Upper lobe of left lung (tissue), 6 donors: ENCODE data around the gene CCDC85B. TPM values are rescaled to one million over a fixed set of nuclear protein-coding genes. Genes with fewer than 3 reads are reported as not detected.

Experiments
- ATAC-seq, 2 donors: fragments of 200-7000 bp; cut with Tn5 transposase; one replicate each; pipeline ENCODE4 v1.9.1; 2022; ENCODE audit warnings: mild to moderate bottlenecking in 2 of 2, moderate library complexity in 2 of 2; ENCODE audit not compliant: low FRiP score in 2 of 2
- DNase-seq, 2 donors: peaks; one replicate each; pipeline ENCODE4 v3.0.0-alpha.2; 2019 to 2020
- H3K27ac ChIP-seq, 4 donors: fragments of 200-600 bp; sonication (generic); one replicate each; pipeline ENCODE4 v1.5.1; 2016 to 2019
- H3K27me3 ChIP-seq, 4 donors: fragments of 200-600 bp; sonication (generic); one replicate each; pipeline ENCODE4 v1.5.1; 2017 to 2019
- H3K36me3 ChIP-seq, 4 donors: fragments of 200-600 bp; sonication (generic); one replicate each; pipeline ENCODE4 v1.5.1; 2016 to 2019
- H3K4me1 ChIP-seq, 4 donors: fragments of 200-600 bp; sonication (generic); one replicate each; pipeline ENCODE4 v1.5.1; 2018 to 2019
- H3K4me3 ChIP-seq, 4 donors: fragments of 200-600 bp; sonication (generic); one replicate each; pipeline ENCODE4 v1.5.1; 2017 to 2019; ENCODE audit warnings: mild to moderate bottlenecking in 2 of 4, moderate library complexity in 1 of 4
- H3K9me3 ChIP-seq, 4 donors: fragments of 200-600 bp; sonication (generic); one replicate each; pipeline ENCODE4 v1.5.1; 2018 to 2019
- CTCF ChIP-seq, 6 experiments: fragments of 450-650 bp in 4 of 6; fragments of 200-600 bp in 2 of 6; sonication (generic) in 2 of 6; IDR thresholded peaks; one replicate each; pipeline ENCODE4 v1.5.1; 2016 to 2019; ENCODE audit warnings: antibody characterized with exemption in 6 of 6
- EP300 ChIP-seq, 4 donors: sonication (generic); formaldehyde crosslinking; IDR thresholded peaks; one replicate each; pipeline ENCODE4 v1.5.1; 2017; ENCODE audit warnings: antibody characterized with exemption in 4 of 4, control low read depth in 2 of 4
- POLR2A ChIP-seq, 4 donors: fragments of 450-650 bp; IDR thresholded peaks; one replicate each; pipeline ENCODE4 v1.5.1; 2016 to 2017; ENCODE audit warnings: antibody characterized with exemption in 4 of 4, mild to moderate bottlenecking in 2 of 4
- POLR2AphosphoS5 ChIP-seq, 2 donors: sonication (generic); formaldehyde crosslinking; IDR thresholded peaks; one replicate each; pipeline ENCODE4 v1.5.1; 2017; ENCODE audit warnings: antibody characterized with exemption in 2 of 2
- whole genome bisulfite sequencing, 2 donors: methylation state at CpG; one replicate each; pipeline ENCODE4 v1.1.5; 2017 to 2018; 5-methylcytosine and 5-hydroxymethylcytosine counted together
- total RNA-seq, 6 donors: library from RNA; depleted of rRNA in 4 of 6; stranded (reverse); fragments of >200 nt in 4 of 6; gene quantifications; one replicate each; pipeline versions ENCODE4 v1.1.0 to v1.2.1, GENCODE V29; 2016 to 2021
- donor health status: DM: no; HTN: no; CAD: no; lungs with moderate emphysema.
- donor health status: DM: no; HTN: yes; CAD: no; lungs with severe emphysema.

Gene CCDC85B
- total RNA-seq, 6 donors from 2014 or later = 19.9 to 69.7 (median 37.2) TPM

GRCh38 chr11:65862191-65862735 is 28.2 kb upstream of the CCDC85B start:
- TF ChIP-seq POLR2AphosphoS5 (IDR thresholded peaks at IDR 0.05) = no peak
- no peak for TF ChIP-seq EP300 (IDR thresholded peaks at IDR 0.05)
- no peak for TF ChIP-seq CTCF (IDR thresholded peaks at IDR 0.05)
- no peak for TF ChIP-seq POLR2A (IDR thresholded peaks at IDR 0.05)
- H3K9me3 ChIP-seq = no peaks in the 10 kb centered on the region
- DNase-seq (peak in 1 of 2 donors; percentile 19), ATAC-seq (no peak)
- H3K27me3 ChIP-seq = no peaks in the 10 kb centered on the region
- H3K4me1 ChIP-seq = peaks cover 11 to 43% (median 28%) of the 10 kb centered on the region in 4 donors
- WGBS, 2 donors = 97% methylated on average over 3 to 5 of the region's 5 CpGs
- H3K27ac ChIP-seq = peak overlapping the region in 1 of 4 donors; percentile 94
- no peak overlapping the region for H3K4me3 ChIP-seq
- peaks cover 16 to 55% (median 51%) of the 10 kb centered on the region in 4 donors for H3K36me3 ChIP-seq

DNA sequence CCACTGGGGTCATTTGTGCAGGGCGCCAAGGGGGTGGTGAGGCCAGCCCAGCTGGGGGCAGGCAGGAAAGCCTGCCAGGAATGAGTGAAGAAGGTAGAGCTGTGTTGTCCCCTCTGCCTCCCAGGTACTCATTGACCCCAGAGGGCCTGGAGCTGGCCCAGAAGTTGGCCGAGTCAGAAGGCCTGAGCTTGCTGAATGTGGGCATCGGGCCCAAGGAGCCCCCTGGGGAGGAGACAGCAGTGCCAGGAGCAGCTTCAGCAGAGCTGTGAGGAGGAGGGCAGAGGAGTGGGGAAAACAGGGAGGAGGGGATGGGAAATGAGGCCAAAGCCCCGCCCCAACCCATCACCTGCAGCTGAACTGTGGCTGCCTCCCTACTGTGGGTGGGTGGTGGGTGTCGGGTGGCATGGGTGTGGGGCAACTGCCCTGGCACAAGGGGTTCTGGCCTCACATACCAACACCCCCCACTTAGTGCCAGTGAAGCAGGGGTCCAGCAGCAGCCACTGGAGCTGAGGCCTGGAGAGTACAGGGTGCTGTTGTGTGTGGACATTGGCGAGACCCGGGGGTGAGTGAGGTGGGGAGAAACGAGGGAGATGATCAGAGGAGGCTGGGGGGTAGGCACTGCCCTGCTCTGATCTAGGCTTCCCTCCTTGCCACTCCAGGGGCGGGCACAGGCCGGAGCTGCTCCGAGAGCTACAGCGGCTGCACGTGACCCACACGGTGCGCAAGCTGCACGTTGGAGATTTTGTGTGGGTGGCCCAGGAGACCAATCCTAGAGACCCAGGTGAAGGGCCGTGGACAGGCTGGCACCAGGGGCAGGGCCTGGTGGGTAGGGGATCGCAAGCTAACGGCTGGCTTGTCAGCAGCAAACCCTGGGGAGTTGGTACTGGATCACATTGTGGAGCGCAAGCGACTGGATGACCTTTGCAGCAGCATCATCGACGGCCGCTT is 27.3 kb upstream of the CCDC85B start:
- H3K36me3 ChIP-seq = peaks cover 16 to 64% (median 53%) of the 10 kb centered on the region in 4 donors

DNA sequence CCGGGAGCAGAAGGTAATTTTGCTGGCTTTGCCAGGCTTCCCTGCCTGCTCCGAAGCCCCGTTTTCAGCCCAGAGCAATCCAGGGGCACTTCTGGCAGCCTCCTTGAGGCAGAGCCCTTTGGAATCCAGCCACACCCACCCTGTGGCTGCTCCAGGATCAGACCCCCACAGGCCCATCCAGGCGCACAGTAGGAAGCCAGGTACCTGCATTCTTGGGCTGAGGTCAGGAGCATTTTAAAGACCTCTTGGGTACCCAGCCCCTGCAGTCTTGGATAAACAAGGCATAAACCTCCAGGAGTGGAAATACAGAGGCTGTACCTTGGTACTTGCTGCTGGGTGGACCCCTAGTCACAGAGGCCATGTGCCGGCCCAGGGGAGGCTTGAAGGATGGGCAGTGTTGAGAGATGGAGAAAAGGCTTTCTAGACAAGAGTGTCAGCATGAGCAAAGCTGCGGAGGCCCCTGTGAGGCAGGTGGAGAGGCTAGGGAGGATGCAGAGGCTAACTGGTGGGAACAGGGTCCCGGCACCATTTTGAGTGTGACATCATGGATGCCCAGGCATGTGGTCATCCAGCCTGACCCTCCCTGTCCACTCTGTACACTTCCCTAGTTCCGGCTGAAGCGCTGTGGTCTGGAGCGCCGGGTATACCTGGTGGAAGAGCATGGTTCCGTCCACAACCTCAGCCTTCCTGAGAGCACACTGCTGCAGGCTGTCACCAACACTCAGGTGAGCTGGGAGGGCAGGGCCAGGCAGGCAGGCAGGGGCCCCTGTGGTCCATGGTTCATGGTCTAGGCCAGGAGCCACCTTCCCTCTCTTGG is 26.4 kb upstream of the CCDC85B start:
- H3K27me3 ChIP-seq = no peaks in the 10 kb centered on the region
- H3K4me1 ChIP-seq = peaks cover 11 to 36% (median 22%) of the 10 kb centered on the region in 4 donors
- TF ChIP-seq EP300 (IDR thresholded peaks at IDR 0.05) (no peak), POLR2A (IDR thresholded peaks at IDR 0.05) (no peak), CTCF (IDR thresholded peaks at IDR 0.05) (no peak), POLR2AphosphoS5 (IDR thresholded peaks at IDR 0.05) (no peak)
- WGBS, 2 donors = 79 to 93% methylated on average over 8 to 12 of the region's 12 CpGs
- H3K36me3 ChIP-seq = peaks cover 16 to 73% (median 53%) of the 10 kb centered on the region in 4 donors
- no peaks in the 10 kb centered on the region for H3K9me3 ChIP-seq
- no peak overlapping the region for H3K27ac ChIP-seq
- no peak for ATAC-seq
- no peak overlapping the region for H3K4me3 ChIP-seq
- DNase-seq = peak in 1 of 2 donors; percentile 18

More for the DNA sequence above, 27.3 kb upstream of the CCDC85B start:
- H3K27ac ChIP-seq = peak overlapping the region in 1 of 4 donors; percentile 13
- ATAC-seq = no peak
- DNase-seq = peak in 1 of 2 donors; percentile 17
- H3K9me3 ChIP-seq = no peaks in the 10 kb centered on the region
- H3K4me3 ChIP-seq = no peak overlapping the region
- H3K27me3 ChIP-seq = no peaks in the 10 kb centered on the region
- peaks cover 11 to 43% (median 28%) of the 10 kb centered on the region in 4 donors for H3K4me1 ChIP-seq
- TF ChIP-seq EP300 (IDR thresholded peaks at IDR 0.05) (no peak), CTCF (IDR thresholded peaks at IDR 0.05) (no peak), POLR2AphosphoS5 (IDR thresholded peaks at IDR 0.05) (no peak), POLR2A (IDR thresholded peaks at IDR 0.05) (no peak)
- 76 to 94% methylated on average over 10 to 21 of the region's 24 CpGs for WGBS, 2 donors

DNA sequence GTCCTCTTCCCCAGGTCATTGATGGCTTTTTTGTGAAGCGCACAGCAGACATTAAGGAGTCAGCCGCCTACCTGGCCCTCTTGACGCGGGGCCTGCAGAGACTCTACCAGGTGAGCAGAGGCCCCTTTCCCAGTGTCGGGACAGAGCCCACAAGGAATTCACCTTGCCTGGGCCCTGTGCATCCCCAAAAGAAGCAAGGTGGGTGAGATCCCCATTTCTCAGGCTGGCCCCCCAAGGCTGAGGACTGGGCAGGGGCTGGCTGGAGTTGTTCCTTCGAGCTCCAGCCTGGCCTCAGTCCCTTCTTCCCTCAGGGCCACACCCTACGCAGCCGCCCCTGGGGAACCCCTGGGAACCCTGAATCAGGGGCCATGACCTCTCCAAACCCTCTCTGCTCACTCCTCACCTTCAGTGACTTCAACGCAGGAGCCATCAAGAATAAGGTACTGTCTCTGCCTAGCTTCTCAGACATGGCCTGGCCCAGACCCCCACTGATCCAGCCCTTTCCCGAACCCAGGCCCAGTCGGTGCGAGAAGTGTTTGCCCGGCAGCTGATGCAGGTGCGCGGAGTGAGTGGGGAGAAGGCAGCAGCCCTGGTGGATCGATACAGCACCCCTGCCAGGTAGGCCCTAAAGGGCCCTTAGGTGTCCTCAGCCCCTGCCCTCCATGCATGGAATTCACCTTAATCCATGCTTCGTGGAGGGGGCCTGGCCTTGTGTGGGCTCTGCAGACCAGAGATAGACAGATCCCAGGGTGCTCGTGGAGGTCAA is 25.6 kb upstream of the CCDC85B start:
- TF ChIP-seq CTCF (IDR thresholded peaks at IDR 0.05) (no peak), EP300 (IDR thresholded peaks at IDR 0.05) (no peak), POLR2AphosphoS5 (IDR thresholded peaks at IDR 0.05) (no peak), POLR2A (IDR thresholded peaks at IDR 0.05) (no peak)
- no peaks in the 10 kb centered on the region for H3K9me3 ChIP-seq
- peaks cover 11 to 30% (median 17%) of the 10 kb centered on the region in 4 donors for H3K4me1 ChIP-seq
- WGBS, 2 donors = 84 to 96% methylated on average over 9 to 15 of the region's 18 CpGs
- peaks cover 16 to 81% (median 55%) of the 10 kb centered on the region in 4 donors for H3K36me3 ChIP-seq
- no peak for ATAC-seq
- H3K27ac ChIP-seq = no peak overlapping the region
- no peaks in the 10 kb centered on the region for H3K27me3 ChIP-seq
- no peak overlapping the region for H3K4me3 ChIP-seq
- DNase-seq = peak in 1 of 2 donors; percentile 18
